Body of pancreas (tissue), 4 donors: Measurements from ENCODE around the gene CNTNAP3B. TPM values are rescaled to one million over a fixed set of nuclear protein-coding genes. Genes with fewer than 3 reads are reported as not detected.
"Not testable (repeated sequence)": the region's sequence is repeated elsewhere in the genome, so short reads cannot be mapped to it uniquely, and the experiment has no call there.

Experiments
- ATAC-seq: fragments of 150-250 bp; one replicate; pipeline ENCODE4 v1.9.1; 2016
- DNase-seq, 4 donors: peaks; one replicate each; pipeline ENCODE4 v3.0.0-alpha.2; 2019
- H3K27ac ChIP-seq, 4 donors: fragments of 200-600 bp; sonication (generic); 1 replicate in 3 of 4; 2 replicates in 1 of 4; pipeline versions ENCODE4 v1.5.1 to v1.6.1; 2016 to 2019; ENCODE audit warnings: mild to moderate bottlenecking in 1 of 4, mixed read lengths in 1 of 4, moderate library complexity in 1 of 4
- H3K27me3 ChIP-seq, 2 donors: fragments of 200-600 bp; sonication (generic); one replicate each; pipeline ENCODE4 v1.6.0; 2016; ENCODE audit warnings: mild to moderate bottlenecking in 1 of 2
- H3K36me3 ChIP-seq, 2 donors: fragments of 200-600 bp; sonication (generic); replicated peaks in 1 of 2; 2 replicates each; pipeline ENCODE4 v1.5.1; 2016; ENCODE audit warnings: low read depth in 2 of 2; ENCODE audit not compliant: insufficient read depth in 1 of 2
- H3K4me1 ChIP-seq: fragments of 200-600 bp; sonication (generic); one replicate; pipeline ENCODE4 v1.6.0; 2016
- H3K4me3 ChIP-seq, 2 donors: fragments of 200-600 bp; sonication (generic); 1 replicate in 1 of 2; 2 replicates in 1 of 2; pipeline ENCODE4 v1.5.1; 2016 to 2019
- H3K9me3 ChIP-seq, 3 donors: fragments of 200-600 bp; sonication (generic); 1 replicate in 2 of 3; 2 replicates in 1 of 3; pipeline ENCODE4 v1.5.1; 2016
- WGBS, 2 donors: methylation state at CpG; one replicate each; pipeline ENCODE4 v1.1.5; 2017; 5-methylcytosine and 5-hydroxymethylcytosine counted together
- intact Hi-C: fragments of 100-400 bp; cut with DNase I; formaldehyde crosslinking; loops from one replicate; pipeline ENCODE4 v1.15.1; 2023
- total RNA-seq, 2 donors: library from RNA; depleted of rRNA; stranded (reverse); fragments of >200 nt; gene quantifications; one replicate each; pipeline ENCODE4 v1.1.0, GENCODE V29; 2016

CNTNAP3B gene
- total RNA-seq, 2 donors from 2014 or later, result 11.2 to 34.2 TPM

DNA sequence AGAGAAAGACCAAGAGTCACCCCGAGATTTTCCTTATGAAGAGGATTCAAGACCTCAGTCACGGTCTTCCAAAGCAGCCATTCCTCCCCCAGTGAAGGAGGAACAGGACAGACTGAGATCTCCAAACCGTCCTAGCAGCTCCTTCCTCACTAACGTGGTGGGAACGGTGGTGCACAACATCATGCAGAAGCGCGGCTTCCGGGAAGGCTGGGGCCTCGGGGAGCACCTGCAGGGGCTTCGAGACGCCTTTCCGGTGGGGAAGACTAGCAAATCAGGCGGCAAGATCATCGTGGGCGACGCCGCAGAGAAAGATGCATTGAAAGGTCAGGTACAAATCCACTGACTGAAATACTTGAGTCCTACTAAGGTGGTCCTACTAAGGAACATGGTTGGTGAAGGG is 154.3 kb downstream of the CNTNAP3B start:
- H3K4me1 ChIP-seq, ATAC-seq, H3K36me3 ChIP-seq, H3K4me3 ChIP-seq, H3K9me3 ChIP-seq, intact Hi-C loops, DNase-seq, H3K27ac ChIP-seq, H3K27me3 ChIP-seq: not testable (repeated sequence)
- 84 to 88% methylated on average over 13 to 16 of the region's 17 CpGs for WGBS, 2 donors

DNA sequence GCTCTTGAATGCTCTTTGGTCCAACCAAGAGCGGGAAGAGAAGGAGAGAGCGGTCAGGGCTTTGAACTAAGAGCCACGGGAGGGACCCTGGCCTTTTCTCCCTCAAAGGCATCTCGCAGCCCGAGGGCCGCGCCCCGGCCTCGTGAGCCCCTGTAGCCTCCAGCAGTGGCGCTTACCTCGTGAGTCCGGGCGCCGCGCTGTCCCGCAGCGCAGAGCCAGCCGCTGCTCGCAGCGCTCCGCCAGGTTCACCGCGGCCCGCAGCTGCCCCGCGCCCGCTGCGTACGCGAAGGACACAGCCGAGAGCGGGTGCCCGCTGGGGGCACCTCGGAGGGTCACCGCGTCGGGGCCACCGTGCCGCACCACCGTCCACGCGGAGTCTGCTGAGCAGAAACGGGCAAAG is 176.2 kb downstream of the CNTNAP3B start:
- DNase-seq, intact Hi-C loops, ATAC-seq, H3K36me3 ChIP-seq, H3K9me3 ChIP-seq, H3K4me3 ChIP-seq, H3K4me1 ChIP-seq, H3K27ac ChIP-seq, H3K27me3 ChIP-seq: not testable (repeated sequence)
- WGBS, 2 donors, result 36% methylated on average over 43 of the region's 43 CpGs; no CpG with 5 or more reads in 1 of the 2 donors

DNA sequence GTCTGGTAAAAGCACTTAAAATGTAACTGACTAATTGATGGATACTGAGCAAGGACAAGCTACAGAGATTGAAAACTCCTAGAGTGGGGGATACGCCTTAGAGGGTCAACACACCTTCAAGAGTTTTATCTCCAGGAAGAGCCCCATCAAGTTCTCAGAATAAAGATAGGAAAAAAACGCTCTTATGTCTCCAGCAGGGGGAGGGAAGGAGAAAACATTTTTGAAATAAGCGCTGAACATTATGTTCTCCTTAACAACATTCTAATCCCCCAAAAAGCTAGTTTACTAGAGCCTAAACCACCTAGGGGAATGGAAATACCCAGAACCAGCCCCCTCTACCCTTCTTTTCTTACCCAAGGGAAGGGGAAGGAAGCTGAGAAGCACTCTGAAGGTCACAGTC is 187.5 kb downstream of the CNTNAP3B start:
- H3K4me3 ChIP-seq, H3K36me3 ChIP-seq, H3K4me1 ChIP-seq, intact Hi-C loops, ATAC-seq, DNase-seq, H3K9me3 ChIP-seq, H3K27me3 ChIP-seq, H3K27ac ChIP-seq: not testable (repeated sequence)
- WGBS, 2 donors, result 61 to 62% methylated on average over 3 of the region's 3 CpGs

DNA sequence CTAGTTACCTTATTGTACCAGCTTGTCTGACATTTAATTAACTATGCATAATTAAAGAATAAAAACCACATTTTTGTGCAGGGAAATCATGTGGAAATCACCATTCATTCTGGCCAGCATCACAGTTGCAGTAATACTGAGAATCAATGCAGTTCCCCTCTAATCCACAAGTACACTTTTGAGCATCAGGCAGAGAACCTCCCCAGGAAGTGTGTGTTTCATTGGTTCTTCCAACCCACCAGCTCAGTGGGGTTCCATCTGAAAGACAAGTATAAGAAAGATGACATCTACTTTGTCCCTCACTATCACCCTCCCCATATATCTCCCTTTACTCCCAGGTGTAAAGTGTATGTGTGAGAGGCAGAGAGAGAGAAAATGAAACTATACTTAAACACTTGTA is 191.1 kb downstream of the CNTNAP3B start:
- H3K36me3 ChIP-seq, H3K27me3 ChIP-seq, H3K9me3 ChIP-seq, H3K4me1 ChIP-seq, DNase-seq, H3K4me3 ChIP-seq, H3K27ac ChIP-seq, ATAC-seq, intact Hi-C loops: not testable (repeated sequence)

DNA sequence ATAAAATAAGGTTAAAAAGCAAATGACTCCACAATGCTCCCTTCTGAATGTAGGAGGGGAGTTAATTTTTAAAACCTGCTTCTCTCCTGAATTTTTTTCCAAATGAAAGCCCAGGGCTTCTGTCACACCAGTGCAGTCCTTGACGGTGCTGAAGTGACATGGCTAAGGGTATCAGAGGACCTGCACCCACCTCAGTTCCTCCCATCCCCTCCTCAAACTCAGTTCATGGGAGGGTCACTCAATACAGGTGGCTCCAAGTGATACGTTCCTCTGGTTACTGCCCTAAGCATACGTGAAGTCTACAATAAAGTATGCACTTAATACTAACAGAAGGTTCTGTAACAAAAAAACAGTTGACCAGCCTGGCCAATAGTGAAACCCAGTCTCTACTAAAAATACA is 193.5 kb downstream of the CNTNAP3B start:
- H3K27me3 ChIP-seq, H3K27ac ChIP-seq, H3K4me1 ChIP-seq, H3K4me3 ChIP-seq, ATAC-seq, DNase-seq, intact Hi-C loops, H3K9me3 ChIP-seq, H3K36me3 ChIP-seq: not testable (repeated sequence)
- WGBS, 2 donors, result 49 to 72% methylated on average over 3 of the region's 3 CpGs

DNA sequence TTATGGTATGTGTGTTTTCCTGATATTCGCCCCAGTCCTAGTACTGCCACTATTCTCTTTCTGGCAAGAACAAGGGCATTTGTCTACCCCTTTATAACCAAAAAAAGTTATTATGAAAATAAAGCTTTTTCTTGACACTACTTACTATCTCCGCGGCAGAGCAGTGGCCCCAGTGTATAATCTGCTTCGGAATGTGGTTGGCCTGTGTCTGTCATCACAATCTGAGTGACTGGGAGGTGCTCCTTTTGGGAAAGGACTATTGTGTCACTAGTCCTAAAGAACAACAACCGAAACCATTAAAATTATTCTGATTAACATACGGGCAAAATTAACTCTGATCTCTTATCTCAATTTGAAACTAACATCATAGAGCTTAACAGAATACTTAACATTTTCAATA is 200.1 kb downstream of the CNTNAP3B start:
- H3K4me3 ChIP-seq, intact Hi-C loops, ATAC-seq, H3K27ac ChIP-seq, H3K36me3 ChIP-seq, DNase-seq, H3K4me1 ChIP-seq, H3K27me3 ChIP-seq, H3K9me3 ChIP-seq: not testable (repeated sequence)
- WGBS, 2 donors, result 65 to 71% methylated on average over 5 of the region's 6 CpGs

DNA sequence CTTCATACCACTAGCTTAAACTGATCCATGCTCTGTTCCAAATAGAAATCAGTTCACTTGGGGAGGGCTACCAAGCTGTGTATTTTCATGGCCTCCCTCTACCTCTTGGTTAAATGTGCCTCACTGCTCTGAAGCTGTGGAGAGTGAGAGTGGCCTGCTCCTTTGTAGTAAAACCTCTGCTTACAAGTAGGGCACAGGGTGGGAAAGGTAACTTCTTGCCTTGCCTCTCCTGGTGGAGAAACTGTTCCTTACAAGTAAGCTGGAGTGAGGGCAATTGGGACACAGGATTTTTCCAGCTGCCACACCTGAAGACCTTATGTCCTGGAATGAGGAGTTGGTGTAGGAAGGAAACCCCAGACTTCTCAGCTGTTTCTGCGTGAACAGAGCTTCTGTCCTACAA is 211.9 kb downstream of the CNTNAP3B start:
- 25% methylated on average over 1 of the region's 1 CpG; no CpG with 5 or more reads in 1 of the 2 donors for WGBS, 2 donors
- ATAC-seq, H3K4me3 ChIP-seq, H3K4me1 ChIP-seq, H3K27me3 ChIP-seq, DNase-seq, H3K36me3 ChIP-seq, H3K27ac ChIP-seq, H3K9me3 ChIP-seq, intact Hi-C loops: not testable (repeated sequence)

DNA sequence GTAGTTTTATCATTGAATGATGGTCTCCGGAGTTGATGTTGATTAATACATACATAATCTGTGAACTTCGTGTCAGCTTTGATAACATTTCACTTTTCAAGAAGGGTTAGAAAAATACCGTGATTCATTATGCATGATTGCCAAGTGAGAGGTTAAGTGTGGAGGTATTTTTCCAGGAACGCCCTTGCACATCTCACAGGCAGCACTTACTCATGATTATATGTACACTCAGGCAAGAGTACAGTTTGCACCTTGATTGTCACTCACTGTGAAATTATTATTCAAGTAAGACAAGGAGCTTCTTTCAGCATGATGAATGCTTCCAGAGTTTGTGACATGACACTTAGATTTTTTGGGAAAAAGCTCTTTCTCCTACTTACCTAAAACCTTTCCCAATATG is 223.7 kb downstream of the CNTNAP3B start:
- H3K4me1 ChIP-seq, H3K9me3 ChIP-seq, H3K4me3 ChIP-seq, H3K27me3 ChIP-seq, H3K36me3 ChIP-seq, H3K27ac ChIP-seq, intact Hi-C loops, ATAC-seq, DNase-seq: not testable (repeated sequence)
- no CpG with 5 or more reads among the region's 4 CpGs for WGBS, 2 donors

DNA sequence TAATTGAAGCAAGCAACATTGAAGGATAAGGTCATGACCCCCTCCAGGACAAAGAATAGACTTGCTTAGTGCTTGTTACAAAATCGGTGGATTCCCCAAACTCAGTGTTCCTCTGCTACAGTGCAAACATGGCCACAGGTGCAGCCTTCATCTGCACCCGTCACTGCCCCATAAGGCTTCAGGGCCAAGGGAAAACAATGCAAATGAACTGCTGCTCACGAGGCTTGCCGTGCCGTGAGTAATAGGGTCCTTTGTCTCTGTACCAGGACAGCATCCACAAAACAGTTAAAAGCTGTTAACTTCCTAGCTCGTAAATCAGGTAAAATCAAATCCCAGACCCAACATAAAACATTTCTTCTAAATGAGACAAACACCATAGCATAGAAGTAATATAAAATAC is 226.5 kb downstream of the CNTNAP3B start:
- H3K4me1 ChIP-seq, DNase-seq, intact Hi-C loops, H3K9me3 ChIP-seq, H3K36me3 ChIP-seq, H3K27me3 ChIP-seq, H3K4me3 ChIP-seq, H3K27ac ChIP-seq, ATAC-seq: not testable (repeated sequence)
- no CpG with 5 or more reads among the region's 6 CpGs for WGBS, 2 donors

DNA sequence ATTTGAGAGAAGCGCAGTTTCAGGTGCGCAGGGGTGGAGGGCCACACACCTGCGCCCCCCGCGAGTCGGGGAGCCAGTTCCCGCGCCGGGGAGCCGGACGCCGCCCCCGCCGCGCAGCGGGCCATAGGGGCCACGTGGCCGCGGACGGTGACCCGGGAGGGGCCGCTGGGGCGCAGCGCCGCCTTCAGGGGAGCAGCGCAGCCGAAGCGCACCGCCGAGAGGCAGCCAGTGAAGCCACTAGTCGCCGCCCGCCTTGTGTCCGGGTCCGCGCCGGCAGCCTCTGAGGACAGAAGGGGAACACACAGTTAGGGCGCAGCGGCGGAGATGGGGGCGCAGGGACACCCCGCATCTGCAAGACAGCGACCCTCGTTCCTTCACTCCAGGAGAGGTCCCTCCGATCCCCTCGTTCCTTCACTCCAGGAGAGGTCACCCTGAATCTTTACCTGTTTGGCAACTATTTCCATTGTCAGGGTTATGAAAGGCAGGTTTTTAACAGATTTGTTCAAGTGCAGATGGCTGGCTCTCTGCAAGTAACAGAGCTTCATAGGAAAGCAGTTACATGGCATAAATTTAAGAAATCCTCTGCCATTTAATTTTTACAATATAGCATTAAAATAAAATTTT is 230.4 kb downstream of the CNTNAP3B start:
- DNase-seq, intact Hi-C loops, H3K36me3 ChIP-seq, H3K27me3 ChIP-seq, H3K9me3 ChIP-seq, H3K4me3 ChIP-seq, H3K27ac ChIP-seq, H3K4me1 ChIP-seq: not testable (repeated sequence)
- peak; percentile 55 for ATAC-seq
- WGBS, 2 donors, result no CpG with 5 or more reads among the region's 46 CpGs

DNA sequence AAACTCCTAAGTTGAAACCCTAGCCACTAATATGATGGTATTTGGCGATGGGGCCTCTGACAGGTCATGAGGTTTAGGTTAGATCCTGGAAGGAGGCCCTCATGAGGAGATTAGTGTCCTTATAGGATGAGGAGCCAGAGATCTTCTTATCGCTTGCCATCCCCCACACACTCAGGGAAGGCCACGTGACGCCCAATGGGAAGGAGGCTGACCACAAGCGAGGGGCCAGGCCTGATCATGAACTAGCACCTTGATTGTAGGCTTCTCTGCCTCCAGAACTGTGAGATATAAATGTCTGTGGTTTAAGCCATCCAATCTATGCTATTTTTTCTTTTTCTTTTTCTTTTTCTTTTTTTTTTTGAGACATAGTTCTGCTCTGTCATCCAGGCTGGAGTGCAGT is 254.7 kb downstream of the CNTNAP3B start:
- H3K27ac ChIP-seq, H3K4me1 ChIP-seq, H3K4me3 ChIP-seq, H3K9me3 ChIP-seq, DNase-seq, H3K36me3 ChIP-seq, ATAC-seq, H3K27me3 ChIP-seq, intact Hi-C loops: not testable (repeated sequence)
- WGBS, 2 donors, result no CpG with 5 or more reads among the region's 5 CpGs

DNA sequence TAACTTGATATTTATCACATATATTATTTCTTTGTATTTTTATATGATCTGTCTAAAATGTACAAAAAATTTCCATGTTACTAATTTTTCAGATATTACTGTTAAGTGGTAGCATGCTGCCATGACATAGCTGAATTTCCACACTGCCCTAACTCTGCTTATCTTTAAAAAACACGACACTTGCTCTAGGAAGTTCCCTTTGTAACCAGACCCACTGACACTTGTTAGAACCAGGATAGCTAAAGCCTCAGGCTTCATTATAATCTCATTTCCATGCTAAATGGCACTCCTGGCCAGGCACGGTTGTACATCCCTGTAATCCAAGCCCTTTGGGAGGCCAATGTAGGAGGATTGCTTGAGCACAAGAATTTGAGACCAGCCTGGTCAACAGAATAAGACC is 273.8 kb downstream of the CNTNAP3B start:
- H3K9me3 ChIP-seq, DNase-seq, H3K36me3 ChIP-seq, H3K27ac ChIP-seq, intact Hi-C loops, H3K4me1 ChIP-seq, H3K4me3 ChIP-seq, ATAC-seq, H3K27me3 ChIP-seq: not testable (repeated sequence)
- no CpG with 5 or more reads among the region's 2 CpGs for WGBS, 2 donors
